KOPT-K1 (cell line): ENCODE results near the gene MALRD1.

Experiments used
- H3K27ac ChIP-seq: fragments of 200-600 bp; sonication (generic); 2 replicates; pipeline ENCODE4 v1.5.1; 2016; ENCODE audit warnings: antibody characterized with exemption, mild to moderate bottlenecking, low read depth, low read length; ENCODE audit not compliant: poor library complexity, severe bottlenecking
- H3K36me3 ChIP-seq: fragments of 200-600 bp; sonication (generic); 2 replicates; pipeline ENCODE4 v1.5.1; 2017; ENCODE audit warnings: antibody characterized with exemption, mild to moderate bottlenecking, low read length, moderate library complexity; ENCODE audit not compliant: insufficient read depth
- H3K9me3 ChIP-seq: fragments of 200-600 bp; sonication (generic); 2 replicates; pipeline ENCODE4 v1.5.1; 2017; ENCODE audit warnings: antibody characterized with exemption, low read length, mild to moderate bottlenecking; ENCODE audit not compliant: insufficient read depth, poor library complexity, severe bottlenecking

MALRD1 gene

GRCh38 chr10:19158358-19158757 is 109.8 kb downstream of the MALRD1 start:
- no peak overlapping the region for H3K27ac ChIP-seq
- peaks cover 4% of the 10 kb centered on the region for H3K9me3 ChIP-seq
- no peaks in the 10 kb centered on the region for H3K36me3 ChIP-seq

GRCh38 chr10:19158870-19159269 is 110.3 kb downstream of the MALRD1 start:
- H3K27ac ChIP-seq: no peak overlapping the region
- peaks cover 4% of the 10 kb centered on the region for H3K9me3 ChIP-seq
- no peaks in the 10 kb centered on the region for H3K36me3 ChIP-seq

GRCh38 chr10:19164461-19164860 is 115.9 kb downstream of the MALRD1 start:
- H3K27ac ChIP-seq: no peak overlapping the region
- H3K36me3 ChIP-seq: no peaks in the 10 kb centered on the region
- H3K9me3 ChIP-seq: no peaks in the 10 kb centered on the region

- Histone ChIP-seq H3K27ac (no peak overlapping the region), H3K9me3 (no peaks in the 10 kb centered on the region), H3K36me3 (no peaks in the 10 kb centered on the region)
Observed at GRCh38 chr10:19168584-19168983, 120.0 kb downstream of the MALRD1 start.

GRCh38 chr10:19169041-19169440 is 120.4 kb downstream of the MALRD1 start:
- H3K9me3 ChIP-seq: no peaks in the 10 kb centered on the region
- no peaks in the 10 kb centered on the region for H3K36me3 ChIP-seq
- H3K27ac ChIP-seq: no peak overlapping the region

GRCh38 chr10:19169684-19170083 is 121.1 kb downstream of the MALRD1 start:
- Histone ChIP-seq H3K9me3 (no peaks in the 10 kb centered on the region), H3K36me3 (no peaks in the 10 kb centered on the region), H3K27ac (no peak overlapping the region)

GRCh38 chr10:19178675-19179074 is 130.1 kb downstream of the MALRD1 start:
- H3K27ac ChIP-seq: no peak overlapping the region
- no peaks in the 10 kb centered on the region for H3K9me3 ChIP-seq
- no peaks in the 10 kb centered on the region for H3K36me3 ChIP-seq

- Histone ChIP-seq H3K36me3 (no peaks in the 10 kb centered on the region), H3K9me3 (no peaks in the 10 kb centered on the region), H3K27ac (no peak overlapping the region)
Observed at GRCh38 chr10:19184891-19185290, 136.3 kb downstream of the MALRD1 start.

- H3K36me3 ChIP-seq: no peaks in the 10 kb centered on the region
- no peaks in the 10 kb centered on the region for H3K9me3 ChIP-seq
- H3K27ac ChIP-seq: no peak overlapping the region
Observed at GRCh38 chr10:19194866-19195265, 146.3 kb downstream of the MALRD1 start.

GRCh38 chr10:19195698-19196097 is 147.1 kb downstream of the MALRD1 start:
- Histone ChIP-seq H3K27ac (no peak overlapping the region), H3K36me3 (no peaks in the 10 kb centered on the region), H3K9me3 (no peaks in the 10 kb centered on the region)

- Histone ChIP-seq H3K36me3 (no peaks in the 10 kb centered on the region), H3K27ac (no peak overlapping the region), H3K9me3 (no peaks in the 10 kb centered on the region)
Observed at GRCh38 chr10:19200211-19200610, 151.6 kb downstream of the MALRD1 start.

- H3K27ac ChIP-seq: no peak overlapping the region
- H3K9me3 ChIP-seq: no peaks in the 10 kb centered on the region
- no peaks in the 10 kb centered on the region for H3K36me3 ChIP-seq
Observed at GRCh38 chr10:19204246-19204917, 155.8 kb downstream of the MALRD1 start.

GRCh38 chr10:19209319-19209718 is 160.7 kb downstream of the MALRD1 start:
- no peak overlapping the region for H3K27ac ChIP-seq
- no peaks in the 10 kb centered on the region for H3K9me3 ChIP-seq
- no peaks in the 10 kb centered on the region for H3K36me3 ChIP-seq

- Histone ChIP-seq H3K9me3 (no peaks in the 10 kb centered on the region), H3K27ac (no peak overlapping the region)
Observed at GRCh38 chr10:19212590-19212989, 164.0 kb downstream of the MALRD1 start.

GRCh38 chr10:19221216-19221615 is 172.6 kb downstream of the MALRD1 start:
- no peaks in the 10 kb centered on the region for H3K9me3 ChIP-seq
- H3K36me3 ChIP-seq: no peaks in the 10 kb centered on the region
- no peak overlapping the region for H3K27ac ChIP-seq

More at GRCh38 chr10:19212590-19212989, 164.0 kb downstream of the MALRD1 start:
- no peaks in the 10 kb centered on the region for H3K36me3 ChIP-seq

GRCh38 chr10:19226025-19226424 is 177.4 kb downstream of the MALRD1 start:
- no peak overlapping the region for H3K27ac ChIP-seq
- peaks cover 6% of the 10 kb centered on the region for H3K9me3 ChIP-seq
- H3K36me3 ChIP-seq: no peaks in the 10 kb centered on the region
